Large intestine (tissue), 12 donors: ENCODE results near the gene C20orf202. TPM values are rescaled to one million over a fixed set of nuclear protein-coding genes. Genes with fewer than 3 reads are reported as not detected.

Source experiments
- DNase-seq, 2 donors: peaks; one replicate each; pipeline versions ENCODE4 v3.0.0 to v3.0.0-alpha.2; 2013
- H3K27ac ChIP-seq: one replicate; pipeline ENCODE4 v1.5.1; 2013; ENCODE audit warnings: low read length
- H3K27me3 ChIP-seq: 2 replicates; pipeline ENCODE4 v1.6.1; 2013; ENCODE audit warnings: low read length; ENCODE audit not compliant: control insufficient read depth, insufficient read depth
- H3K36me3 ChIP-seq: 2 replicates; pipeline ENCODE4 v1.6.1; 2013; ENCODE audit warnings: low read length; ENCODE audit not compliant: control insufficient read depth, insufficient read depth
- H3K4me1 ChIP-seq: one replicate; pipeline ENCODE4 v1.6.1; 2013; ENCODE audit warnings: low read length; ENCODE audit not compliant: control insufficient read depth, insufficient read depth
- H3K4me3 ChIP-seq: one replicate; pipeline ENCODE4 v1.5.1; 2013; ENCODE audit warnings: low read length
- H3K9me3 ChIP-seq: one replicate; pipeline ENCODE4 v1.6.1; 2013; ENCODE audit warnings: mild to moderate bottlenecking, low read depth, low read length, moderate library complexity; ENCODE audit not compliant: control insufficient read depth
- WGBS: methylation state at CpG from one replicate; pipeline ENCODE4 v1.1.5; 2013; ENCODE audit warnings: low lambda C conversion rate; ENCODE audit not compliant: insufficient coverage; 5-methylcytosine and 5-hydroxymethylcytosine counted together
- long read RNA-seq, 11 donors: transcript quantifications; one replicate each; lab custom pipeline, GENCODE V29; 2026
- polyA plus RNA-seq: library from polyadenylated mRNA; unstranded; fragments of 120-200 nt; gene quantifications from one replicate; pipeline ENCODE4 v1.2.1, GENCODE V29; 2013

C20orf202 gene
- polyA plus RNA-seq: 4.7 TPM
- long read RNA-seq, donor 1: 0 reads
- long read RNA-seq, donor 2: 0 reads
- long read RNA-seq, donor 3: 0 reads
- long read RNA-seq, donor 4: 0 reads
- long read RNA-seq, donor 5: 0 reads
- long read RNA-seq, donor 6: 0 reads
- long read RNA-seq, donor 7: 0 reads
- long read RNA-seq, donor 8: 0 reads
- long read RNA-seq, donor 9: 0 reads
- long read RNA-seq, donor 10: 0 reads
- long read RNA-seq, donor 11: 0 reads

DNA sequence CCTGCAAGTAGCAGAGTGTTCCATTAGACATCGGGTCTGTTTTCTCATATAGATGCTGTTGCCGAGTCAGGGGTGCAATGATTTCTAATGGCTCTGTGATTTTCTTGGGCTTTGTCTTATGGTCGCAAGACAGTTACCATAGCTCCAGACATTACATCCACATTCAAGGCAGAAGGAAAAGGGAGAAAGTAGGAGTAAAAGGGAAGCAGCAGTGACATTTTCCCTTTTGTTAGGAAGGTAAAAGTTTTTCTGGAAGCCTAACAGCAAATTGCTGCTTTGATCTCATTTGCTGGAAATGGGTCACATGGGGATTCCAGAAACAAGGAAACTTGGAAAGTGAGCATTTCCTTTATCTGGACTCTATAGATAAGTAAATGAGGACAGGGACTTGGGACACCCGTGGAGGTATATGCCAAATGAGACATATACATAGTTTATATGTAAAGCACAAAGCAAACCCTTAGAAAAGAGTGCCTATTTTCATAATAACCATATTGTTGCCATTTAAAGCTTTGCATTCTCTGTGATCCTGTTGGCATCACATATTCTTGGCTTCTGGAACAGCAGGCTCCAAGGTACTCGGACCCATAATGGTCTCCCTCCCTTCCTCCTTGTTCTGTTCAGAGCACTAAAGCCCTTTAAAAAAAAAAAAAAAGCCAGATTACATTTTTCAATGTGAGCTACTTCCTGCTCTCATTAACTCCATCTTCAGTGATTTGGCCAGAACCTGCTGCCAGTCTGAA is at the start of gene C20orf202:
Gene C20orf202 (plus strand): TSS at position 693 of the 743 bp plus-strand sequence. CDS start 132 bp downstream, outside the sequence.
- Histone ChIP-seq H3K9me3 (no peaks in the 10 kb centered on the region), H3K36me3 (no peaks in the 10 kb centered on the region), H3K4me1 (peaks cover 4% of the 10 kb centered on the region), H3K27me3 (no peaks in the 10 kb centered on the region), H3K27ac (no peak within 1 kb of the TSS), H3K4me3 (no peak within 1 kb of the TSS)
- DNase-seq: no peak
- WGBS: 17% methylated on average over 1 of the region's 5 CpGs

GRCh38 chr20:1154226-1154625 is 49.0 kb upstream of the C20orf202 start:
- Histone ChIP-seq H3K27me3 (no peaks in the 10 kb centered on the region), H3K36me3 (peaks cover 30% of the 10 kb centered on the region), H3K9me3 (no peaks in the 10 kb centered on the region), H3K27ac (no peak overlapping the region), H3K4me1 (no peaks in the 10 kb centered on the region), H3K4me3 (no peak overlapping the region)
- DNase-seq: no peak

- no peak overlapping the region for H3K27ac ChIP-seq
- DNase-seq: no peak
- H3K9me3 ChIP-seq: no peaks in the 10 kb centered on the region
- no CpG with 5 or more reads among the region's 1 CpG for WGBS
- peaks cover 34% of the 10 kb centered on the region for H3K36me3 ChIP-seq
- H3K4me1 ChIP-seq: no peaks in the 10 kb centered on the region
- no peaks in the 10 kb centered on the region for H3K27me3 ChIP-seq
- H3K4me3 ChIP-seq: no peak overlapping the region
Observed at GRCh38 chr20:1154691-1155090, 48.6 kb upstream of the C20orf202 start.

GRCh38 chr20:1155342-1155741 is 47.9 kb upstream of the C20orf202 start:
- Histone ChIP-seq H3K27ac (no peak overlapping the region), H3K4me3 (no peak overlapping the region), H3K27me3 (no peaks in the 10 kb centered on the region), H3K9me3 (no peaks in the 10 kb centered on the region), H3K36me3 (peaks cover 39% of the 10 kb centered on the region), H3K4me1 (no peaks in the 10 kb centered on the region)
- WGBS: no CpG with 5 or more reads among the region's 3 CpGs
- DNase-seq: no peak

DNA sequence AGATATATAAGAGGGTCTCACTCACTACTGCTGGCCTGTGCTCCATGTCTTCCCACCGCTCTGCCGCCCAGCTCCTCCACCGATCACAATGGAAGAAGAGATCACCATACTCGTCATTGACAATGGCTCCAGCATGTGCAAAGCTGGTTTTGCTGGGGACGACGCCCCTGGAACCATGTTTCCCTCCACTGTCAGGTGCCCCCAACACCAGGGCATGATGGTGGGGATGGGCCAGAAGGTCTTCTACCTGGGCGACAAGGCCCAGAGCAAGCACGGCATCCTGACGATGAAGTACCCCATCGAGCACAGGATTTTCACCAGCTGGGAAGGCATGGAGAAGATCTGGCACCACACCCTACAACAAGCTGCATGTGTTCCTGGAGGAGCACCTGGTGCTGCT is 42.8 kb upstream of the C20orf202 start:
- no CpG with 5 or more reads among the region's 10 CpGs for WGBS
- H3K27me3 ChIP-seq: no peaks in the 10 kb centered on the region
- peaks cover 57% of the 10 kb centered on the region for H3K36me3 ChIP-seq

DNA sequence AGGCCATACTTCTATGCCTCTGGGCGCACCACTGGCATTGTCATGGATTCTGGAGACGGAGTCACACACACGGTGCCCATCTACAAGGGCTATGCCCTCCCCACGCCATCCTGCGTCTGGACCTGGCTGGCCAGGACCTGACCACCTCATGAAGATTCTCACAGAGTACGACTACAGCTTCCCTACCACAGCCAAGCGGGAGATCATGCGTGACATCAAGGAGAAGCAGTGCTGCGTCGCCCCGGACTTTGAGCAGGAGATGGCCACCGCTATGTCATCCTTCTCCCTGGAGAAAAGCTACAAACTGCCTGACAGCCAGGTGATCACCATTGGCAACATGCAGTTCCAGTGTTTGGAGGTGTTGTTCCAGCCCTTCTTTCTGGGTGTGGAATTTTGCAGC is 42.3 kb upstream of the C20orf202 start:
- Histone ChIP-seq H3K36me3 (peaks cover 61% of the 10 kb centered on the region), H3K27me3 (no peaks in the 10 kb centered on the region), H3K9me3 (no peaks in the 10 kb centered on the region), H3K4me3 (no peak overlapping the region), H3K4me1 (no peaks in the 10 kb centered on the region), H3K27ac (no peak overlapping the region)
- no CpG with 5 or more reads among the region's 12 CpGs for WGBS
- DNase-seq: no peak

More for the DNA sequence above, 42.8 kb upstream of the C20orf202 start:
- DNase-seq: no peak
- Histone ChIP-seq H3K9me3 (no peaks in the 10 kb centered on the region), H3K4me1 (no peaks in the 10 kb centered on the region), H3K4me3 (no peak overlapping the region), H3K27ac (no peak overlapping the region)

DNA sequence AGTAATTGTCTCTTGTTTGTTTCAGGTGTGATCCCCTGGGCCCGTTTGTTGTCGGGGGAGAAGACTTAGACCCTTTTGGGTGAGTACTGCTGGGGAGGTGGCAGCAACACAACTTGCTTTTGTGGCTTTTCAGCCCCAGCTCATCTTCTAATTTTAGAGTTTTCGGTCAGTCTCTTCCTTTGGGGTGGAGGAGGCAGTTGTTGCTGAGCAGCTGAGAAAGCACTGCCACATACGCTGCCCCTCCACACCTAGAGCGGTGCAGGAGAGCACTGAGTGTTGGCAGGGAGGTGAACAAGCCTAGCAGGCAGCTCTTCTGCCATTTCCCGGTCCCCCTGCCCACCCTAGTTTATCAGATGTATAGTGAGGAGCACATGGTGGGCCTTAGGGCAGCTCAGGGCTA is 40.1 kb upstream of the C20orf202 start:
- no CpG with 5 or more reads among the region's 6 CpGs for WGBS
- no peak overlapping the region for H3K27ac ChIP-seq

DNA sequence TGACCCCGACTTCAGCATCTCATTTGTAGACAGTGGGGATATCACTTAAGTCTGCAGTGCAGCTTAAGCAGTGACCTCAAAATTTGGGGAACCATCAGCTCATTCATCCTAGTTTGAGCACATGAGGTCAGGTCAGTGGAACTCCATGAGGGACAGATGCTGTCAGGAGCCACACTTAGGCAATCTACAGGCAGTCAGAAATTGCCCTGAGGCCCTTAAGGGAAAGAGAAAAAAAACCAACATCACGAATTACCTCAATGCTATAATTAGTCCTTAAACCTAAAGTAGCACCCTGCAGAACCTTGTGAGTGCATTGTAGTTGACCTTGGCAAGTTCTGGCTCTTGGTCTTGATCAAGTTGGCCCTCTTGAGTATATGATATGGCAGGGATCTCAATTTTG is 39.6 kb upstream of the C20orf202 start:
- Histone ChIP-seq H3K36me3 (peaks cover 81% of the 10 kb centered on the region), H3K4me1 (no peaks in the 10 kb centered on the region)
- WGBS: no CpG with 5 or more reads among the region's 2 CpGs

More for the DNA sequence above, 40.1 kb upstream of the C20orf202 start:
- Histone ChIP-seq H3K27me3 (no peaks in the 10 kb centered on the region), H3K4me1 (no peaks in the 10 kb centered on the region), H3K4me3 (no peak overlapping the region), H3K36me3 (peaks cover 78% of the 10 kb centered on the region), H3K9me3 (no peaks in the 10 kb centered on the region)
- no peak for DNase-seq

GRCh38 chr20:1164871-1165270 is 38.4 kb upstream of the C20orf202 start:
- H3K36me3 ChIP-seq: peaks cover 87% of the 10 kb centered on the region
- H3K4me1 ChIP-seq: no peaks in the 10 kb centered on the region
- DNase-seq: no peak
- H3K27me3 ChIP-seq: no peaks in the 10 kb centered on the region
- H3K9me3 ChIP-seq: no peaks in the 10 kb centered on the region
- no peak overlapping the region for H3K4me3 ChIP-seq
- no CpG with 5 or more reads among the region's 7 CpGs for WGBS
- no peak overlapping the region for H3K27ac ChIP-seq

More for the DNA sequence above, 39.6 kb upstream of the C20orf202 start:
- H3K27ac ChIP-seq: no peak overlapping the region
- no peak overlapping the region for H3K4me3 ChIP-seq
- no peaks in the 10 kb centered on the region for H3K9me3 ChIP-seq
- no peaks in the 10 kb centered on the region for H3K27me3 ChIP-seq
- no peak for DNase-seq

- no CpG with 5 or more reads among the region's 1 CpG for WGBS
- no peaks in the 10 kb centered on the region for H3K9me3 ChIP-seq
- H3K4me1 ChIP-seq: no peaks in the 10 kb centered on the region
- DNase-seq: no peak
- H3K4me3 ChIP-seq: no peak overlapping the region
- H3K36me3 ChIP-seq: peaks cover 89% of the 10 kb centered on the region
- no peaks in the 10 kb centered on the region for H3K27me3 ChIP-seq
- no peak overlapping the region for H3K27ac ChIP-seq
Observed at GRCh38 chr20:1165521-1165920, 37.7 kb upstream of the C20orf202 start.

GRCh38 chr20:1165941-1166340 is 37.3 kb upstream of the C20orf202 start:
- H3K4me1 ChIP-seq: no peaks in the 10 kb centered on the region
- H3K9me3 ChIP-seq: no peaks in the 10 kb centered on the region
- DNase-seq: no peak
- H3K27me3 ChIP-seq: no peaks in the 10 kb centered on the region
- WGBS: no CpG with 5 or more reads among the region's 9 CpGs
- no peak overlapping the region for H3K27ac ChIP-seq
- H3K36me3 ChIP-seq: peaks cover 89% of the 10 kb centered on the region
- no peak overlapping the region for H3K4me3 ChIP-seq
